Nephron progenitor cell (in vitro differentiated cells): ENCODE measurements around the gene HNRNPCL1.
"Not testable (repeated sequence)": the region's sequence is repeated elsewhere in the genome, so short reads cannot be mapped to it uniquely, and the experiment has no call there.

Experiments
- DNase-seq: peaks from one replicate; pipeline ENCODE4 v3.0.0; 2021
- H3K27ac Mint-ChIP-seq: 2 replicates; pipeline ENCODE4 v1.8.0; 2021; ENCODE audit warnings: mild to moderate bottlenecking, moderate library complexity, mixed read lengths
- H3K27me3 Mint-ChIP-seq: 2 replicates; pipeline ENCODE4 v1.8.0; 2021; ENCODE audit warnings: mild to moderate bottlenecking, low read depth, mixed read lengths; ENCODE audit not compliant: poor library complexity
- H3K36me3 Mint-ChIP-seq: 2 replicates; pipeline ENCODE4 v1.8.0; 2021; ENCODE audit warnings: low read depth, mixed read lengths
- H3K4me1 Mint-ChIP-seq: 2 replicates; pipeline ENCODE4 v1.8.0; 2021; ENCODE audit warnings: mixed read lengths
- H3K4me3 Mint-ChIP-seq: 2 replicates; pipeline ENCODE4 v1.8.0; 2021; ENCODE audit warnings: mild to moderate bottlenecking, moderate library complexity, mixed read lengths
- H3K9me3 Mint-ChIP-seq: 2 replicates; pipeline ENCODE4 v1.8.0; 2021; ENCODE audit warnings: mild to moderate bottlenecking, moderate library complexity, mixed read lengths
- TF ChIP-seq, protein P1 (sequence below): fragments of 200-600 bp; sonication (generic); IDR thresholded peaks from 2 replicates; pipeline ENCODE4 v1.5.0; 2021; ENCODE audit warnings: antibody characterized with exemption

Gene HNRNPCL1

DNA sequence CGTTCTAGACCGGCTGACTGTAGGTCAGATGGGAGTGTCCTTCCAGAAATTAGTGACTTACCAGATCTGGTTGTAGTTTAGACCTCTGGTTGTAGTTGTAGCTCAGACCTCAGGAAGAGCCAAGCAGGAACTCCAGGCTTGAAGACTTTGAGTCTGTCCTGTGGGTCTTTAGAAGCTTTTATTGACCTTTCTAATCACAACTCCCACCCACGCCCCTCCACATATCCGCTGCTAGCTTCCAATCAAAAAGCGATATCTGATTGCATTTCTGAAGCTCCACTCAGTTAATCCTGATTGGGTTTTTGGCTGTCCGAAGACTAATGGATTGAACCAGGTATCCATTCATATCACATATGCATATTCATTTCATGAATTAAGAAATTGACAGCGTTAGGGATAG lies at the start of gene HNRNPCL1:
TSS of gene HNRNPCL1 (minus strand) at position 101 of the 400 bp plus-strand sequence. CDS start 431 bp downstream, outside the sequence.
- H3K27ac Mint-ChIP-seq, H3K36me3 Mint-ChIP-seq, H3K4me3 Mint-ChIP-seq, DNase-seq, H3K27me3 Mint-ChIP-seq, H3K4me1 Mint-ChIP-seq: not testable (repeated sequence)
- H3K9me3 Mint-ChIP-seq = peaks cover 55% of the 10 kb centered on the region

DNA sequence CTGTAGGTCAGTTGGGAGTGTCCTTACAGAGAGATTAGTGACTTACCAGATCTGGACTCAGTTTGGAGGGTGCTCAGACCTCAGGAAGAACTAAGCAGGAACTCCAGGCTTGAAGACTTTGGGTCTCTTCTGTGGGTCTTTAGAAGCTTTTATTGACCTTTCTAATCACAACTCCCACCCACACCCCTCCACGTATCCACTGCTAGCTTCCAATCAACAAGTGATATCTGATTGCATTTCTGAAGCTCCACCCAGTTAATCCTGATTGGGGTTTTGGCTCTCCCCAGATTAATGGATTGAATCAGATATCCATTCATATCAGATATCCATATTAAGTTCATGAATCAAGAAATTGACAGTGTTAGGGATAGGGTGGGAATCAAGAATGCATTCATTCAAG lies 49.6 kb upstream of the HNRNPCL1 start, which contains the start of gene PRAMEF10:
TSS of gene PRAMEF10 (minus strand) at position 101 of the 400 bp plus-strand sequence. CDS start 2,423 bp downstream, outside the sequence.
- not testable (repeated sequence) for H3K4me1 Mint-ChIP-seq, H3K27ac Mint-ChIP-seq, H3K36me3 Mint-ChIP-seq, DNase-seq, H3K9me3 Mint-ChIP-seq, H3K27me3 Mint-ChIP-seq, H3K4me3 Mint-ChIP-seq

DNA sequence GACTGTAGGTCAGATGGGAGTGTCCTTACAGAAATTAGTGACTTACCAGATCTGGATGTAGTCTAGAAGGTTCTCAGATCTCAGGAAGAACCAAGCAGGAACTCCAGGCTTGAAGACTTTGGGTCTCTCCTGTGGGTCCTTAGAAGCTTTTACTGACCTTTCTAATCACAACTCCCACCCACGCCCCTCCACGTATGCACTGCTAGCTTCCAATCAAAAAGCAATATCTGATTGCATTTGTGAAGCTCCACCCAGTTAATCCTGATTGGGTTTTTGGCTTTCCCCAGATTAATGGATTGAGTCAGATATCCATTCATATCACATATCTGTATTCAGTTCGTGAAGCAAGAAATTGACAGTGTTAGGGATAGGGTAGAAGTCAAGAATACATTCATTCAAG lies 37.6 kb upstream of the HNRNPCL1 start, which contains the start of gene PRAMEF4:
TSS of gene PRAMEF4 (minus strand) at position 101 of the 400 bp plus-strand sequence. CDS start 2,807 bp downstream, outside the sequence.
- H3K9me3 Mint-ChIP-seq = peaks cover 15% of the 10 kb centered on the region
- not testable (repeated sequence) for H3K4me3 Mint-ChIP-seq, H3K27ac Mint-ChIP-seq, H3K4me1 Mint-ChIP-seq, H3K27me3 Mint-ChIP-seq, DNase-seq, H3K36me3 Mint-ChIP-seq

DNA sequence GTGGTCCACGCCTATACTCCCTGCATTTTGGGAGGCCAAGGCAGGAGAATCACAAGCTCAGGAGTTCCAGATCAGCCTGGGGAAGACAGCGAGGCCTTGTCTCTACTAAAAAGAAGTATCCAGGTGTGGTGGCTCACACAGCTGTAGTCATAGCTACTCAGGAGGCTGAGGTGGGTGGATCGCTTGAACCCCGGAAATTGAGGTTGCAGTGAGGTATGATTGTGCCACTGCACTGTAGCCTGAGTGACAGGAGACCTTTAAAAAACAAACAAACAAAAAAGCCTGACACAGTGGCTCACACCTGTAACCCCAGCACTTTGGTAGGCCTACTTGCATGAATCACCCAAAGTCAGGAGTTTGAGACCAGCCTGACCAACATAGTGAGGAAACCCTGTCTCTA lies 29.9 kb upstream of the HNRNPCL1 start:
- not testable (repeated sequence) for H3K27me3 Mint-ChIP-seq, H3K4me3 Mint-ChIP-seq, H3K36me3 Mint-ChIP-seq, DNase-seq, H3K27ac Mint-ChIP-seq, H3K4me1 Mint-ChIP-seq
- H3K9me3 Mint-ChIP-seq = peaks cover 12% of the 10 kb centered on the region

DNA sequence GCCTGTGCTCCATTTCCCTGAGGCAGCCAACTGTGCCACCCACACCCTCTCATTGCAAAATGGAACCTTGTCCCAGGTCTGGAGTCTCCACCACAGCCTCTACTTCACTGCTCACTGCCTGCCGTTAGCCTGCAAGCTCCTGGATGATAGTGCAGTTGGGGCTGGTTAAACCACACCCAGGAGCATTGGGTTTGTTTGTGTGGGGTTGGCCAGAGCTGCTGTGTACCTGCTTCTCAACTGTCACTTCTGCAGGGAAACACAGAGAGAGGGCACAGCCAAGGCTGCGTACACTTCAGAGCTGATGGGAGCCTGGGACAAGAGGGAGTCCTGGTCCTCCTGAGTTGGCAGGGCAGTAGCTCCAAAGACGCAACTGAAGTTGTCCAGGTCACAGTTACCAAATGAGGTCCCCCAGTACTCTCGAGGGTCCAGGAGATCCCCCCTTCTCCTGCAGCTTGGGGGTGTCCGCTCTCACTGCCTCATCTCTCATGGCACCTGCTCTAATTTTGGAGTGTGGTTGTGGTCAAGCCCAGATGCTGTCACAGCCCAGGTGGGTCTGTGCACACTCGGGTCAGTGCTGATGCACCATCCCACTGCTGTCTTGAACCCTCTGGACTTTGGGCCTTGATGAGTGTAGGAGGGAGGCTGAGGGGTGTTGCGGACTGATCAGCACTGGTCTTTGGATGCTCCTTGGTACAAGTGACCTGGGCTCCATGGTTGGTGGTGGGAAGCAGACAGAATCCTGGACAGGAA lies 14.8 kb upstream of the HNRNPCL1 start:
- not testable (repeated sequence) for H3K4me3 Mint-ChIP-seq, H3K4me1 Mint-ChIP-seq, DNase-seq, H3K27ac Mint-ChIP-seq, H3K36me3 Mint-ChIP-seq, H3K27me3 Mint-ChIP-seq
- H3K9me3 Mint-ChIP-seq = peaks cover 21% of the 10 kb centered on the region

DNA sequence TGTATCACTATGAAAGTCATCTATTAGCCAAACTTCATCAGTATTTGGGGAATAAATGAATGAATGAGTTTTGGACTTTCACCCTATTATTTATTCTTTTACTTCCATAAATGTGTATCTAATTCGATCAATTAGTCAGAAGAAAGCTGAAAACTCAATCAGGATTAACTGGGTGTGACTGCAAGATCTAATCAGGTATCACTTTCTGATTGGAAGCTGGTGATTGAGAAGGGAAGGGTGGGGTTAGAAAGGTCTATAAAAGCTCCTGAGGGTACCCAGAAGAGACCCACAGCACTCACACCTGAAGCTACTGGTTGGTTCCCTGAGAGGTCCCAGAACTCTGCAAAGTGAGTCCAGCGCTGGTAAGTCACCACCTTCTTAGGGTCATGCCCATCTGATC lies 8.3 kb upstream of the HNRNPCL1 start, which contains the start of gene PRAMEF2:
TSS of gene PRAMEF2 (plus strand) at position 301 of the 400 bp plus-strand sequence. CDS start 1,924 bp downstream, outside the sequence.
- not testable (repeated sequence) for H3K27me3 Mint-ChIP-seq, DNase-seq, H3K4me1 Mint-ChIP-seq, H3K36me3 Mint-ChIP-seq, H3K4me3 Mint-ChIP-seq, H3K27ac Mint-ChIP-seq
- H3K9me3 Mint-ChIP-seq = peaks cover 40% of the 10 kb centered on the region

DNA sequence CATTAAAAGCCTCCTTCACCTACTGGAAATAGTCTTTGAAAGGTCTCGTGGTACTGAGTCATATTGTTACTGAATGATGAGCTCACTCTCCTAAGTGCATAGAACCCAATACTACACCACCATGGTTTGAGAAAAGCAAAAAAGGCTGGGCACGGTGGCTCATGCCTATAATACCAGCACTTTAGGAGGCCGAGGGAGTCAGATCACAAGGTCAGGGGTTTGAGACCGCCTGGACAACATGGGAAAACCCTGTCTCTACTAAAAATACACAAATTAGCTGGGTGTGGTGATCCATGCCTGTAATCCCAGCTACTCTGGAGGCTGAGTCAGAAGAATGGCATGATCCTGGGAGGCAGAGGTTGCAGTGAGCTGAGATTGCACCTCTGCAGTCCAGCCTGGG lies 3.3 kb upstream of the HNRNPCL1 start:
- TF ChIP-seq, protein P1, sequence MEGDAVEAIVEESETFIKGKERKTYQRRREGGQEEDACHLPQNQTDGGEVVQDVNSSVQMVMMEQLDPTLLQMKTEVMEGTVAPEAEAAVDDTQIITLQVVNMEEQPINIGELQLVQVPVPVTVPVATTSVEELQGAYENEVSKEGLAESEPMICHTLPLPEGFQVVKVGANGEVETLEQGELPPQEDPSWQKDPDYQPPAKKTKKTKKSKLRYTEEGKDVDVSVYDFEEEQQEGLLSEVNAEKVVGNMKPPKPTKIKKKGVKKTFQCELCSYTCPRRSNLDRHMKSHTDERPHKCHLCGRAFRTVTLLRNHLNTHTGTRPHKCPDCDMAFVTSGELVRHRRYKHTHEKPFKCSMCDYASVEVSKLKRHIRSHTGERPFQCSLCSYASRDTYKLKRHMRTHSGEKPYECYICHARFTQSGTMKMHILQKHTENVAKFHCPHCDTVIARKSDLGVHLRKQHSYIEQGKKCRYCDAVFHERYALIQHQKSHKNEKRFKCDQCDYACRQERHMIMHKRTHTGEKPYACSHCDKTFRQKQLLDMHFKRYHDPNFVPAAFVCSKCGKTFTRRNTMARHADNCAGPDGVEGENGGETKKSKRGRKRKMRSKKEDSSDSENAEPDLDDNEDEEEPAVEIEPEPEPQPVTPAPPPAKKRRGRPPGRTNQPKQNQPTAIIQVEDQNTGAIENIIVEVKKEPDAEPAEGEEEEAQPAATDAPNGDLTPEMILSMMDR = no peak
- Mint-ChIP-seq H3K27ac (no peak overlapping the region), H3K9me3 (peaks cover 54% of the 10 kb centered on the region), H3K4me3 (no peak overlapping the region), H3K27me3 (peaks cover 4% of the 10 kb centered on the region), H3K4me1 (no peaks in the 10 kb centered on the region), H3K36me3 (no peaks in the 10 kb centered on the region)
- no peak for DNase-seq

DNA sequence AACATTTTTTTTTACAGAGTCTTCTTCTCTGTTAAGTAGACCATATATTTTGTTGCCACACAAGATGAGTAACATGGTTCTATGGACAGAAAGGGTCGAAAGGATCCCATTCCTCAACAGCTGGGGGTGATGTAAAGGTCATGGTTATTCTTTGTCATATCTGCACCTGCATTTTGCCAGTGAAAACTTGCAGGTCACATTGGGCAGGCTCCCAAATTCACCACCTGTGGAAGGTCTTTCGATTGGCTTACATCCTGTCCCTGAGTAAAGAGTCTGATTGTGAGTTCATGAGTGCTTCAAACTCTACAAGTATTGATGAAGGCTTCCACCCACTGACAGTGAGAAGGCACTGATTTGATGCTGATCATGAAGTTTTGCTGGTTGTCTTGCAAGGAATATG lies 15.3 kb downstream of the HNRNPCL1 start:
- not testable (repeated sequence) for H3K4me1 Mint-ChIP-seq, DNase-seq, H3K27me3 Mint-ChIP-seq, H3K4me3 Mint-ChIP-seq, H3K27ac Mint-ChIP-seq, H3K36me3 Mint-ChIP-seq
- H3K9me3 Mint-ChIP-seq = peaks cover 39% of the 10 kb centered on the region

DNA sequence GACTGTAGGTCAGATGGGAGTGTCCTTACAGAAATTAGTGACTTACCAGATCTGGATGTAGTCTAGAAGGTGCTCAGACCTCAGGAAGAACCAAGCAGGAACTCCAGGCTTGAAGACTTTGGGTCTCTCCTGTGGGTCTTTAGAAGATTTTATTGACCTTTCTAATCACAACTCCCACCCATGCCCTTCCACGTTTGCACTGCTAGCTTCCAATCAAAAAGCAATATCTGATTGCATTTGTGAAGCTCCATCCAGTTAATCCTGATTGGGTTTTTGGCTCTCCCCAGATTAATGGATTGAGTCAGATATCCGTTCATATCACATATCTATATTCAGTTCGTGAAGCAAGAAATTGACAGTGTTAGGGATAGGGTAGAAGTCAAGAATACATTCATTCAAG lies 17.2 kb downstream of the HNRNPCL1 start, which contains the start of gene PRAMEF11:
TSS of gene PRAMEF11 (minus strand) at position 101 of the 400 bp plus-strand sequence. CDS start 2,621 bp downstream, outside the sequence.
- H3K27ac Mint-ChIP-seq, DNase-seq, H3K4me3 Mint-ChIP-seq, H3K4me1 Mint-ChIP-seq, H3K36me3 Mint-ChIP-seq, H3K27me3 Mint-ChIP-seq: not testable (repeated sequence)
- peaks cover 42% of the 10 kb centered on the region for H3K9me3 Mint-ChIP-seq

DNA sequence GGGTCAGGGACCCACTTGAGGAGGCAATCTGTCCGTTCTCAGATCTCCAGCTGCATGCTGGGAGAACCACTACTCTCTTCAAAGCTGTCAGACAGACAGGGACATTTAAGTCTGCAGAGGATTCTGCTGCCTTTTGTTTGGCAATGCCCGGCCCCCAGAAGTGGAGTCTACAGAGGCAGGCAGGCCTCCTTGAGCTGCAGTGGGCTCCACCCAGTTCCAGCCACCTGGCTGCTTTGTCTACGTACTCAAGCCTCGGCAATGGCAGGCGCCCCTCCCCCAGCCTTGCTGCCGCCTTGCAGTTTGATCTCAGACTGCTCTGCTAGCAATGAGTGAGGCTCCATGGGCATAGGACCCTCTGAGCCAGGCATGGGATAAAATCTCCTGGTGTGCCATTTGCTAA lies 29.5 kb downstream of the HNRNPCL1 start:
- H3K27me3 Mint-ChIP-seq, H3K27ac Mint-ChIP-seq, H3K4me3 Mint-ChIP-seq, H3K36me3 Mint-ChIP-seq, H3K4me1 Mint-ChIP-seq, DNase-seq: not testable (repeated sequence)
- H3K9me3 Mint-ChIP-seq = peaks cover 36% of the 10 kb centered on the region
